ENCODE results near the gene IPO4.
A peak's percentile ranks its signal among the peaks of the same experiment; 100 is the strongest.

The IPO4 gene

DNA sequence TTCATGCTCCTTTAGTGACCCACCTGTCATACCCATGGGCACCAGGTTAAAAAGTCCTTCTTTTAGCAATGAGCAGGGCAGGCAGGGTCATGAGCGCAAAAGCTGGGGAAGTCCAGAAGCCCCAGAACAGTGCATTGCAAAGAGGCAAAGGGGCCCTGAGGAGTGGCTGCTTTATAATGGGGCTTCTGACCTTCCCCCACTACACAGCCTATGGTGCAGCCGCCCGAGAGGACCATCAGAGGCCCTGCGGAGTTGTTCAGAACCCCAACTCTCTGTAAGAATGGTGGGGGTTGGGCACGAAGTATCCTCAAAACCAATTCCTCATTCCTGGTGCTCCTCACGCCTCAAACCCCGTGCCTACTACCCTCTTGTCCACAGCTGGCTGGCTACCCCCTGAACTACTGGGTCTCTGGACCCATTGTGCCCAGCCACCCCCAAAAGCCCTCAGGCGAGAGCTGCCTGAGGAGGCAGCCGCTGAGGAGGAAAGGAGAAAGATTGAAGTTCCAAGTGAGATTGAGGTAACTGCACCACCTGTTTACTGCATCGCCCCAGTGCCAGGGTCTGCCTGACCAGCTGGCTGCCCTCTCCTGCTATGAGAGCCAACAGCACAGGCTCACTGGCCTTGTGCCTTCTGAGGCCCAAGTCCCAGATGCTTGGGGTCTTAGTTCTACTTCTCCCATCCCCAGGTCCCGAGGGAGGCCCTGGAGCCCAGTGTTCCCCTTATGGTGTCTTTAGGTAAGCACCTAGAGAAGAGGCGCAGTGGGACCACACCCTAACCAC, 10.0 kb downstream of the IPO4 start:
- Mint-ChIP-seq H3K4me3 (no peak overlapping the region), H3K27me3 (no peaks in the 10 kb centered on the region), H3K4me1 (no peaks in the 10 kb centered on the region), H3K27ac (peak overlapping the region; percentile 22), H3K36me3 (ENCODE audit: low read depth) (peaks cover 26% of the 10 kb centered on the region), H3K9me3 (no peaks in the 10 kb centered on the region)
- DNase-seq (no peak), ATAC-seq (no peak)

DNA sequence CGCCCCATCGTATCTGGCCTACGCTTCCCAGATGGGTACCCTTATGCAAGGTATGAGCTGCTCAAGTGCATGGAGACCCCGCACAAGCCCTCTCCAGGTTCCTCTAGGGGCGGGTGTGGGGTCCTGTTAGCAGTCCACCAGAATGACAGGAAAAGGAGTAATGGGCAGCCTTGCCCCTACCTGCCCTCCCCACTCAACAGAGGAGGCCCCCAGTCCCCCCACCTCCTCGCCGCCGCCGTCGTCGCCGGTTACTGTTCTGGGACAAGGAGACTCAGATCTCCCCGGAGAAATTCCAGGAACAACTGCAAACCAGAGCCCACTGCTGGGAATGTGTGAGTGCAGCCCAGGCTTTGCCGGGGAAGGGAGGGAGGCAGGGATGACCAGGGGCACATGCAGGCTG, 10.7 kb downstream of the IPO4 start:
- no peak for DNase-seq
- Mint-ChIP-seq H3K4me1 (peaks cover 3% of the 10 kb centered on the region), H3K27me3 (no peaks in the 10 kb centered on the region), H3K4me3 (no peak overlapping the region), H3K9me3 (no peaks in the 10 kb centered on the region), H3K36me3 (ENCODE audit: low read depth) (peaks cover 23% of the 10 kb centered on the region), H3K27ac (no peak overlapping the region)
- no peak for ATAC-seq

DNA sequence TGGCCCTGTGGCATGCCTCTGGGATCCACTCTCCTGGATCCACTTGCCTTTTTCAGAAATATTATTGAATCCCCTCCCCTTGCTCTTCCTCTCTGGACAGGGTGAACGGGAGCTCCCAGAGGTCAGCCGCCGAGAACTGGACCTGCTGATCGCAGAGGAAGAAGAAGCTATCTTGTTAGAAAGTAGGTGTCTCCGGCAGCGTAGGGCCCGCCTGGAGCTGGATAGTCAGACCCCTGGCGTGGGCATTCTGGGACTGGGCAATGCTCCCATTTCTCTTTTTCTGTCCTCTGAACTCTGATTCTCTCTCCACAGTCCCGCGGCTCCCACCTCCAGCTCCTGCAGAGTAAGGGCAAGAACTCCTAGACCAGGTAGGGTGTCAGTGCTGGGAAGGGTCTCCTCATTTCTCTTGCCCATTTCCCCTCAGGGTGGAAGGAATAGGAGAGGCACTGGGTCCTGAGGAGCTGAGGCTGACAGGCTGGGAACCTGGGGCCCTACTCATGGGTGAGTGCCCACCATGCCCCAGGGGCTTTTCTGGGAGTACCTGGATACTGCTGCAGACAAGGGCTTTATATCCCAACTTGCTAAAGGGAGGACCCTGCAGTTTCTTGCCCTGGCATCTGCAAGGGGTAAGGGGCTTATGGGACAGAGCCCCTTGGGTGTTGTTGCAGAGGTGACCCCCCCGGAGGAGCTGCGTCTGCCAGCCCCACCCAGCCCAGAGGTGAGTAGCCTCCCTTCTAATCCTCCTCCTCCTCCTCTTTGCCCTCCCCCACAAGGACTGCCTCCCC, 11.4 kb downstream of the IPO4 start:
- H3K27me3 Mint-ChIP-seq = no peaks in the 10 kb centered on the region
- DNase-seq (no peak), ATAC-seq (no peak)
- no peaks in the 10 kb centered on the region for H3K9me3 Mint-ChIP-seq
- H3K4me3 Mint-ChIP-seq = no peak overlapping the region
- H3K27ac Mint-ChIP-seq = no peak overlapping the region
- peaks cover 6% of the 10 kb centered on the region for H3K4me1 Mint-ChIP-seq
- H3K36me3 Mint-ChIP-seq (ENCODE audit: low read depth) = peaks cover 19% of the 10 kb centered on the region

DNA sequence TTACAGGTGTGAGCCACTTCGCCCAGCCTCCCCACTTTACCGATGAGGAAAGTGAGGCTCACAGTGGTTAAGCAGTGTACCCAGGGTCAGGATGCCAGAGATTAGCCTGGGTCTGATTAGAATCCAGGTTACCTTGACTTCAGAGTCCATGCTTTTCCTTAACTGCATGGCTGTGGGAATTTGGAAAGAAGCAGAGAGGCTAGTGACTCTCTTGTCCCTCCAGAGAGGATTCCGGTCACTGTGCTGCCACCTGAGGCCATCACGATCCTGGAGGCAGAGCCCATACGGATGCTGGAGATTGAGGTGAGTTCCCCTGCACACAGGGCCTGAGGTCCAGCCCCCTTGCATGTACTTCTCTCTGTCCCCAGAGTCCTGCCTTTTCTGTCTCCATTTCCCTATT, 12.0 kb downstream of the IPO4 start:
- Mint-ChIP-seq H3K4me1 (peaks cover 9% of the 10 kb centered on the region), H3K27ac (no peak overlapping the region), H3K27me3 (no peaks in the 10 kb centered on the region), H3K9me3 (no peaks in the 10 kb centered on the region), H3K4me3 (no peak overlapping the region), H3K36me3 (ENCODE audit: low read depth) (peaks cover 14% of the 10 kb centered on the region)
- DNase-seq (no peak), ATAC-seq (no peak)

DNA sequence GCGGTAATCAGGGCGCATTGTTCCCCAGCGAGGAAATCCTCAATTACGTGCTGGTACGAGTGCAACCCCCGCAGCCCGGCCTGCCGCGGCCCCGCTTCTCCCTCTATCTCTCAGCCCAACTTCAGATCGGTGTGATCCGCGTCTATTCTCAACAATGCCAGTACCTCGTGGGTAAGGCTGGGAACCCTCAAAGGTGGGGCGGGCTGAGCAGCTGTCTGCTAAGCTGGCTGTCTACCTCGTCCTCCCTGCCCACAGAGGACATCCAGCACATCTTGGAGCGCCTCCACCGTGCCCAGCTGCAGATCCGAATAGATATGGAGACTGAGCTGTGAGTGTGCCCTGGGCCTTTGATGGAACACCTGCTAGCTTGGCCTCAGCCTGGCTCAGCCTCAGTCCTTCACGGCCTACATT, 15.7 kb downstream of the IPO4 start:
- DNase-seq = no peak
- peaks cover 16% of the 10 kb centered on the region for H3K36me3 Mint-ChIP-seq (ENCODE audit: low read depth)
- peaks cover 21% of the 10 kb centered on the region for H3K4me1 Mint-ChIP-seq
- H3K27ac Mint-ChIP-seq = no peak overlapping the region
- ATAC-seq = no peak
- peak overlapping the region; percentile 75 for H3K4me3 Mint-ChIP-seq
- no peaks in the 10 kb centered on the region for H3K9me3 Mint-ChIP-seq
- no peaks in the 10 kb centered on the region for H3K27me3 Mint-ChIP-seq

DNA sequence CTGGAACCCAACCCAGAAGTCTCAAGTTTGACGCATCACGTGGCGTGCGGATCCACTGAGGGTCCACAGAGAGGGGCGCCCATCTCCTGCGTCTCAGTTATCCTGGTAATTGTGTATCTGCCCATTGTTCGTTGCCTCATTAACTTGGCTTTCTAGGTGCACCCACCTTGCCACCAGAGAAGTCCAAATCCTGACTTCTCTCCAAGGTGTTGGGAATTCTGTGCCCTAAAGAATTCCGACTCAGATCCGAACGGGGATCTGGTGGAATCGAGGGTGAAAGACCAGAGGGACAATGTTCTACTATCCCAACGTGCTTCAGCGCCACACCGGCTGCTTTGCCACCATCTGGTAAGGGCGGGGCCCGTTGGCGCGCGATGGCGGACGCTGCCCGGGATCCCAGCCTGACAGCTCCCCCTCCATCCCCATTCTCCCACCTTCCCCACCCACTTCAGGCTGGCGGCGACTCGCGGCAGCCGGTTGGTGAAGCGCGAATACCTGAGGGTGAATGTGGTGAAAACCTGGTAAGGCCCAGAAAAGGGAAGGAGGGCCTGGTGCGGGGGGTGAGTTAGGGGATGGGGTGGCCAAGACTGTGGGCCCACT, 16.3 kb downstream of the IPO4 start:
- H3K36me3 Mint-ChIP-seq (ENCODE audit: low read depth) = peaks cover 18% of the 10 kb centered on the region
- ATAC-seq = no peak
- no peaks in the 10 kb centered on the region for H3K27me3 Mint-ChIP-seq
- H3K4me1 Mint-ChIP-seq = peaks cover 22% of the 10 kb centered on the region
- H3K4me3 Mint-ChIP-seq = peak overlapping the region; percentile 75
- peak overlapping the region; percentile 14 for H3K27ac Mint-ChIP-seq
- no peaks in the 10 kb centered on the region for H3K9me3 Mint-ChIP-seq
- DNase-seq = no peak

DNA sequence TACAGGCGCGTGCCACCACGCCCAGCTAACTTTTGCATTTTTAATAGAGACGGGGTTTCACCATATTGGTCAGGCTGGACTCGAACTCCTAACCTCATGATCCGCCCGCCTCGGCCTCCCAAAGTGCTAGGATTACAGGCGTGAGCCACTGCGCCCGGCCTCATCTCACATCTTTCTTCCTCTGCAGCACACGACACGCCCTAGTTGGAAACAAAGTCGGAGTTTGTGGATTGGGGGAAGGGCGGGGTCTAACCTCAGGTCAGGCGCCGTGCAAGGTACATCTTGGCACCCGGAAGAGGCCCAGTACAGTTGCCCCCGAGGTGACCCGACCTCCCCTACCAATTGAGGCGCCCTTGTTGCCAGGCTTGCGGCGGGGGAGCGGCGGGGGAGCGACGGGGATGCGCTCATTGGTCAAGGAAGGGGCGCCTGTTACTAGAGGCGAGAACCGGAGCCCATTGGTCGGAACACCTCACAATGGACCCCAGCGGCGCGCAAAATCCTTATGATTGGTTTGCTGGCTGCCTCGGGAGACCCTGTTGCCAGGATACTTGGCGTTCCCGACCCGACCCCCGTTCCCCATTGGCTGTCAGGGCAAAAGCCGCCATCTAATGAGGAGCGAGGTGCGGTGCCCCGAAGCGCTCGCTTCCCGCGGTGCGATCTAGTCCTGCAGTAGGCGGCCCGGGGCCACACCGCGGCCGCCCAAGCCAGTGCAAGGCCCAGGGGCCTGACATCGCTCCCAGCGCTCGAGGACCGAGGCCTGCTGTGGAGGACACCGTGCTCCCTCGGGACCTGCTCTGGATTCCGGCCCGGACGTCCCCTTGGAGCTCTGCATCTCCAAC, 17.0 kb downstream of the IPO4 start, which contains the start of gene REC8:
TSS of gene REC8 (plus strand) at position 659 of the 839 bp plus-strand sequence. CDS start 473 bp downstream, outside the sequence.
- Mint-ChIP-seq H3K9me3 (no peaks in the 10 kb centered on the region), H3K4me1 (peaks cover 24% of the 10 kb centered on the region), H3K36me3 (ENCODE audit: low read depth) (peaks cover 21% of the 10 kb centered on the region), H3K27ac (peak within 1 kb of the TSS; percentile 22), H3K27me3 (no peaks in the 10 kb centered on the region), H3K4me3 (peak within 1 kb of the TSS; percentile 77)
- DNase-seq (peak; percentile 78), ATAC-seq (peak; percentile 83)

DNA sequence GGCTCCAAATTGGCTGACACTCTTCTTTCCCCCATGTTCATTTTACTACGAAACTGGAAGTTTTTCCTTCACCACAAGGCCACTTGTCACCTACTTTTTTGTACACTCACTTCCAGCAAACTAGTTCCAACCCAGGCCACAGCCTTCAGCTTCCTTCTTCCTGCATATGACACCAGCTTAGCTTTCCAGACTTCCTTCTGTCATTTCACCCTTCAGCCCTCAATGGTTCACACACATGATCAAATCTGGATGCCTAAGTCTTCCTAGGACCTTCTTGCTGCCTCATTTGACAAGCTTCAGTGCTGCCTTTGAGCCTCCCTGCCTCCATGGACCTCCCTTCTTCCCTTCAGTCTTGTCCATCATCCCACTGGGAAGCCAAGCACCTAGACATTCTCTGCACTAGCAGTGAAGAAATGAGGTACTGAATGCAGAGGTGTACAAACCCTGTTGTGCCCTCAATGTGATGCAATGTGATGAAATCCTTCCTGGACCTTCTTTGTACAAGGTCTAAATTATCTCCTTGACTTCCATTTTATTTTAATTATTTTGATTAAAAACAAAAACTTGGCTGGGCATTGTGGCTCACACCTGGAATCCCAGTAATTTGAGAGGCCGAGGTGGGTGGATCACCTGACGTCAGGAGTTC, 21.0 kb downstream of the IPO4 start:
- no peak for ATAC-seq
- DNase-seq = no peak
- Mint-ChIP-seq H3K27ac (peak overlapping the region; percentile 28), H3K4me1 (peaks cover 42% of the 10 kb centered on the region), H3K27me3 (no peaks in the 10 kb centered on the region), H3K36me3 (ENCODE audit: low read depth) (peaks cover 50% of the 10 kb centered on the region), H3K4me3 (no peak overlapping the region), H3K9me3 (no peaks in the 10 kb centered on the region)

DNA sequence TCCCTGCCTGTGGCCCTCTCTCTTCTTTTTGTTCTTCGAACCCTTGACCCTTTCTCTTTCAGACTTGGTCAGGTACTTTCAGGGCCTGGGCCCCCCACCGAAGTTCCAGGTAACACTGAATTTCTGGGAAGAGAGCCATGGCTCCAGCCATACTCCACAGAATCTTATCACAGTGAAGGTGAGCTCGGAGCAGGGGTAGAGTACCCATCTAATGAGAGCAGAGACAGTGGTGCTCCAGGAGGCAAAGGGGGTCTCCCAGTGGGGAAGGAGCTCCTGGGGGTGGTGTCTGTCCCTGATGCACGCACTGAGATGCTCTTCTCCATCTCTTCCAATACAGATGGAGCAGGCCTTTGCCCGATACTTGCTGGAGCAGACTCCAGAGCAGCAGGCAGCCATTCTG, 22.8 kb downstream of the IPO4 start:
- Mint-ChIP-seq H3K4me3 (no peak overlapping the region), H3K36me3 (ENCODE audit: low read depth) (peaks cover 64% of the 10 kb centered on the region), H3K4me1 (peaks cover 45% of the 10 kb centered on the region), H3K27me3 (peaks cover 2% of the 10 kb centered on the region), H3K27ac (peak overlapping the region; percentile 58), H3K9me3 (no peaks in the 10 kb centered on the region)
- ATAC-seq = no peak
- DNase-seq = no peak

DNA sequence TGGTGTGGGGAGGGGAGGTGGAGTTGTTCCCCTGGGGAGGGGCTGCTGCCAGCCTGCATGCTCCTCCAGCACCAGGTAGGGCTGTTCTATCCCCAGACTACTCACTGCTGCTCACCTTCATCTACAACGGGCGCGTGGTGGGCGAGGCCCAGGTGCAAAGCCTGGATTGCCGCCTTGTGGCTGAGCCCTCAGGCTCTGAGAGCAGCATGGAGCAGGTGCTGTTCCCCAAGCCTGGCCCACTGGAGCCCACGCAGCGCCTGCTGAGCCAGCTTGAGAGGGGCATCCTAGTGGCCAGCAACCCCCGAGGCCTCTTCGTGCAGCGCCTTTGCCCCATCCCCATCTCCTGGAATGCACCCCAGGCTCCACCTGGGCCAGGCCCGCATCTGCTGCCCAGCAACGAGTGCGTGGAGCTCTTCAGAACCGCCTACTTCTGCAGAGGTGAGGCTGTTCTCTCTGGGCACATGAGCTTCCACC, 24.1 kb downstream of the IPO4 start:
- peaks cover 2% of the 10 kb centered on the region for H3K27me3 Mint-ChIP-seq
- no peak overlapping the region for H3K4me3 Mint-ChIP-seq
- H3K36me3 Mint-ChIP-seq (ENCODE audit: low read depth) = peaks cover 66% of the 10 kb centered on the region
- no peak for DNase-seq
- peak overlapping the region; percentile 77 for H3K27ac Mint-ChIP-seq
- H3K4me1 Mint-ChIP-seq = peaks cover 48% of the 10 kb centered on the region
- H3K9me3 Mint-ChIP-seq = no peaks in the 10 kb centered on the region
- ATAC-seq = no peak

DNA sequence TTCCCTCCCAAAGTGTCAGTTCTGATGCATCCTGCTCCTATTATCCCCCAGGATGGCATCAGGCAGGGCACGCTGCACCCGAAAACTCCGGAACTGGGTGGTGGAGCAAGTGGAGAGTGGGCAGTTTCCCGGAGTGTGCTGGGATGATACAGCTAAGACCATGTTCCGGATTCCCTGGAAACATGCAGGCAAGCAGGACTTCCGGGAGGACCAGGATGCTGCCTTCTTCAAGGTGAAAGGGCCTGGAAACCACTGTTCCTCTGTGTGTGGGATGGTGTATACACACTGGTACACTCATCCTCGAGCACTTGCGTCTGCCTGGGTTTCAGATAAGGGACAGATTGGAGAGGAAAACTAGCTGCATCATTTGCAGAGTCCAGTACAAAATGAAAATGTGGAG, 26.5 kb downstream of the IPO4 start:
- peak overlapping the region; percentile 100 for H3K27ac Mint-ChIP-seq
- H3K4me3 Mint-ChIP-seq = peak overlapping the region; percentile 97
- H3K27me3 Mint-ChIP-seq = peaks cover 2% of the 10 kb centered on the region
- peaks cover 46% of the 10 kb centered on the region for H3K4me1 Mint-ChIP-seq
- ATAC-seq (peak; percentile 26), DNase-seq (peak; percentile 36)
- peaks cover 66% of the 10 kb centered on the region for H3K36me3 Mint-ChIP-seq (ENCODE audit: low read depth)
- H3K9me3 Mint-ChIP-seq = no peaks in the 10 kb centered on the region

DNA sequence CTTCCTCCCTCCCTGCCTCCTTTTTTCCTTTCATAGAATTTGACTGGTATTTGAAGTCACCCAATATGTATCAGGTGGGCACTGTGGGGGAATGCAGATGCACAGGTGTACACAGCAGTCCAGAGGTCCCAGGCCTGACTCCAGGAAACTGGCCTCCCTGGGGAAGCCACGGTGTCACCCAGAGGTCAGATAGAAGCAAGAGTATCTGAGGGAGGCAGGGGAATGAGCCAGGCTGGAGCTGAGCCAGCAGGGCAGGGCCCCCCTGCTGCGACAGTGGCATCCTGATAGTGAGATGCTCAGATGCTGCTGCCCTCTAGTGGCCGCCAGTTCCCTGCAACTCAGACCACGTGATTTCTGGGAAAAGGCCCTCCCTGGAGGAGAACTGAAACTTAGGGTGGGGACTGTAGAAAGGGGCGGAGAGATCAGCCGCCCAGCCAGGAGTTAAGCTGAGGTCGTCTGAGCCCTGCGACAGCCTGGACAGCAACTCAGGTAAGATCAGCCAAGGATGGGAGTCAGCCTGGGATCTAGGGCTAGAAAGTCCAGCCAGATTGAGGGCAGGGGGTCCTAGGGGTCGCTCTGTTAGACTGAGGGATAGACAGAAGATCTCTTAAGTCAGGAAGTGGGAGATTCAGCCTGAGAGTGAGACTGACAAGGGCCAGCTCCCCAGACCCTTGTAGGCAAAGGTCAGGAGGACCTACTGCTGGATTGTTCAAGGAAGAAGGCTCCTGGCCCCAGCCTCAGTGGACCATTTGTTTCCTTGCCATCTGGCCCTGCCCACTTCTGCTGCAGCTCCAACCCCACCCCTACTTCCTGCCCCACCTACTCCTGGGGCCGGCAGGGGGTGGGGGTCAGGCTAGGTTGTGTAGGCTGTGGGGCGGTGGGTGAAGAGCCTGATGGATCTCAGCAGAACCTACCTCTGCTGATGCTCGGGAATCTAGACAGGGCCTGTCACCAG, 27.5 kb downstream of the IPO4 start, which contains the start of gene IRF9:
TSS of gene IRF9 (plus strand) at position 416 of the 955 bp plus-strand sequence. CDS start 880 bp downstream, outside the sequence.
- Mint-ChIP-seq H3K27ac (peak within 1 kb of the TSS; percentile 100), H3K36me3 (ENCODE audit: low read depth) (peaks cover 62% of the 10 kb centered on the region), H3K4me1 (peaks cover 43% of the 10 kb centered on the region), H3K27me3 (peaks cover 2% of the 10 kb centered on the region), H3K4me3 (peak within 1 kb of the TSS; percentile 97), H3K9me3 (no peaks in the 10 kb centered on the region)
- ATAC-seq (peak; percentile 85), DNase-seq (peak; percentile 98)

DNA sequence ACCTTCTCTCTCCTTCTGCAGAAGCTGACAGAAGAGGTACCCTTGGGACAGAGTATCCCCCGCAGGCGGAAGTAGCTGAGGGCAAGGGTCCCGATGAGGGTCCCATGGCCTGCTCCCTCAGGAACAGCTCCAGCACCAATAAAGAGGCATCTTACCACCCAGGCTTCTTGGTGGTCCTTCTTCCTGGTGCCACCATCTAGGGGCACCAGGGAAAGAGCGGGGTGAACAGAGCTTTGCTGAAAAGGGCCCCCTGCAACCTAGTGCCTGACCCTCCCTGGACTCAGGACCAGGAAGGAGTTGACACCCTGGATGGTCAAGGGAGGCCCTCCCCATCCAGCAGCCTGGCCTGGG, 28.1 kb downstream of the IPO4 start:
- H3K4me1 Mint-ChIP-seq = peaks cover 43% of the 10 kb centered on the region
- H3K27ac Mint-ChIP-seq = peak overlapping the region; percentile 100
- H3K9me3 Mint-ChIP-seq = no peaks in the 10 kb centered on the region
- no peak overlapping the region for H3K4me3 Mint-ChIP-seq
- peaks cover 63% of the 10 kb centered on the region for H3K36me3 Mint-ChIP-seq (ENCODE audit: low read depth)
- no peak for ATAC-seq
- peaks cover 2% of the 10 kb centered on the region for H3K27me3 Mint-ChIP-seq
- no peak for DNase-seq
